Caco-2 (cell line): Measurements from ENCODE around the gene KIAA1958. TPM values are rescaled to one million over a fixed set of nuclear protein-coding genes. Genes with fewer than 3 reads are reported as not detected.

ENCODE experiments used
- BruUV-seq: library from RNA; stranded (reverse); fragments of 400-500 nt; replicated peaks from 2 replicates; lab custom pipeline; 2021; lab: Mats Ljungman, UMichigan
- CTCF ChIA-PET: fragments of 300-600 bp; sonication (Branson Sonifier 250); formaldehyde crosslinking; loops from one replicate; lab custom pipeline; 2022; ENCODE audit warnings: antibody characterized with exemption; lab: Charles Lee
- POLR2A ChIA-PET: fragments of 300-600 bp; sonication (Branson Sonifier 250); formaldehyde crosslinking; loops from one replicate; lab custom pipeline; 2022; ENCODE audit warnings: antibody characterized with exemption; lab: Charles Lee
- DNase-seq, 2 experiments: peaks; one replicate each; pipeline versions ENCODE4 v3.0.0 to v3.0.0-alpha.2; 2020 to 2022
- H3K27me3 ChIP-seq: replicated peaks from 2 replicates; pipeline ENCODE4 v1.6.0; 2011; ENCODE audit warnings: low read length; ENCODE audit not compliant: control insufficient read depth, insufficient read depth
- H3K36me3 ChIP-seq: 2 replicates; pipeline ENCODE4 v1.5.1; 2011; ENCODE audit warnings: low read length; ENCODE audit not compliant: control insufficient read depth, insufficient read depth
- H3K4me1 ChIP-seq: fragments of 250-450 bp; sonication (Bioruptor Pico); 2 replicates; pipeline ENCODE4 v1.5.1; 2020; ENCODE audit warnings: mild to moderate bottlenecking
- H3K4me3 ChIP-seq: 2 replicates; pipeline ENCODE4 v1.5.1; 2011; ENCODE audit warnings: low read depth, mild to moderate bottlenecking, control low read depth, low read length
- H3K9me3 ChIP-seq: fragments of 250-450 bp; sonication (Bioruptor Pico); 2 replicates; pipeline ENCODE4 v1.5.1; 2020; ENCODE audit warnings: mild to moderate bottlenecking, moderate library complexity
- H3K27ac Mint-ChIP-seq: one replicate; pipeline ENCODE4 v1.8.0; 2022; ENCODE audit warnings: mixed read lengths; ENCODE audit not compliant: unreplicated experiment
- H3K27me3 Mint-ChIP-seq: one replicate; pipeline ENCODE4 v1.8.0; 2022; ENCODE audit warnings: mixed read lengths; ENCODE audit not compliant: insufficient read depth, unreplicated experiment
- H3K36me3 Mint-ChIP-seq: one replicate; pipeline ENCODE4 v1.8.0; 2022; ENCODE audit warnings: mild to moderate bottlenecking, mixed read lengths; ENCODE audit not compliant: insufficient read depth, unreplicated experiment
- H3K4me1 Mint-ChIP-seq: one replicate; pipeline ENCODE4 v1.8.0; 2022; ENCODE audit warnings: low read depth, mixed read lengths; ENCODE audit not compliant: unreplicated experiment
- H3K4me3 Mint-ChIP-seq: one replicate; pipeline ENCODE4 v1.8.0; 2022; ENCODE audit warnings: mild to moderate bottlenecking, moderate library complexity, mixed read lengths; ENCODE audit not compliant: unreplicated experiment
- H3K9me3 Mint-ChIP-seq: one replicate; pipeline ENCODE4 v1.8.0; 2022; ENCODE audit warnings: mixed read lengths; ENCODE audit not compliant: unreplicated experiment
- intact Hi-C: fragments of 100-400 bp; cut with micrococcal nuclease; formaldehyde crosslinking; loops from one replicate; pipeline ENCODE4 v1.10.0; 2022; ENCODE audit not compliant: unreplicated experiment
- total RNA-seq: library from RNA; stranded (reverse); gene quantifications from 2 replicates; pipeline ENCODE4 v1.2.3, GENCODE V29; 2022
- TF ChIP-seq, protein P1 (sequence below), 2 experiments: fragments of 200-600 bp in 1 of 2; IDR thresholded peaks; 1 replicate in 1 of 2; 2 replicates in 1 of 2; pipeline versions ENCODE4 v1.5.1 to v1.8.0; 2011 to 2022; ENCODE audit warnings: antibody characterized with exemption in 1 of 2, control low read depth in 1 of 2, inconsistent platforms in 1 of 2, low read depth in 1 of 2, low read length in 1 of 2, mild to moderate bottlenecking in 1 of 2, moderate library complexity in 1 of 2; ENCODE audit not compliant: insufficient read depth in 1 of 2, severe bottlenecking in 1 of 2, unreplicated experiment in 1 of 2

The KIAA1958 gene
- total RNA-seq, 1 experiment from 2014 or later: 20.0 TPM

DNA sequence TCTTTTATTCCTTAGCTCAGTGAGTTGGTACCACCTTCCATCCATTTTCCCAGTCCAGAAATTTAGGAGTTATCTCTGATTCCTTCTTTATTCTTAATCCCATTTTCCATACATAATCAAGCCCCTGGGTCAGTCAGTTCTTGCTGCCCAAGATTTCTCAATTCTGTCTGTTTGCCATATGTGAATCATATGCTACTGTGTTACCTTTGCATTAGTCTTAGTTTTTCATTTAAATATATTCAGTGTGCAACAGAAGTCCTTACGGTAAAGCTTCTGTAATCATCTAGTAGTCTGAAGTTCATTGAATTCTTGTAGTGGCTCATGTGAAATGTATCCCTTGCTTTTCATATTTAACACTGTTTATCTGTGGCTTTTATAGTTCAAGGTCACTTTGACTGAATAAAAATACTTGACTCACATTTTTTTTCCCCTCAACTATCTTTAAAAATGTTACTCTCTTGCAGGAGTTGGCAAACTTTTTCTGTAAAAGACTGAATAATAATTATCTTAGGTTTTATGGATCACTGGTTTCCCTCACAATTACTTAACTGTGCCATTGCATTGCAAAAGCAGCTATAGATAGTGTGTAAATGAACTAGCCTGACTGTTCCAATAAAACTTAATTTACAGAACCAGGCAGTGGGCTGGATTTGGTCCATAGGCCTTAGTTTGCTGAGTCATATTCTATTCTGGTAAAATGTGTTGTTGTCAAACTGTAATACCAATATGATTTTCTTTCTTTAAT, 6.9 kb downstream of the KIAA1958 start:
- peaks cover 37% of the 10 kb centered on the region for H3K9me3 Mint-ChIP-seq
- no peaks in the 10 kb centered on the region for H3K27me3 Mint-ChIP-seq
- ChIA-PET CTCF (no interaction called here), POLR2A (no interaction called here)
- TF ChIP-seq, protein P1, sequence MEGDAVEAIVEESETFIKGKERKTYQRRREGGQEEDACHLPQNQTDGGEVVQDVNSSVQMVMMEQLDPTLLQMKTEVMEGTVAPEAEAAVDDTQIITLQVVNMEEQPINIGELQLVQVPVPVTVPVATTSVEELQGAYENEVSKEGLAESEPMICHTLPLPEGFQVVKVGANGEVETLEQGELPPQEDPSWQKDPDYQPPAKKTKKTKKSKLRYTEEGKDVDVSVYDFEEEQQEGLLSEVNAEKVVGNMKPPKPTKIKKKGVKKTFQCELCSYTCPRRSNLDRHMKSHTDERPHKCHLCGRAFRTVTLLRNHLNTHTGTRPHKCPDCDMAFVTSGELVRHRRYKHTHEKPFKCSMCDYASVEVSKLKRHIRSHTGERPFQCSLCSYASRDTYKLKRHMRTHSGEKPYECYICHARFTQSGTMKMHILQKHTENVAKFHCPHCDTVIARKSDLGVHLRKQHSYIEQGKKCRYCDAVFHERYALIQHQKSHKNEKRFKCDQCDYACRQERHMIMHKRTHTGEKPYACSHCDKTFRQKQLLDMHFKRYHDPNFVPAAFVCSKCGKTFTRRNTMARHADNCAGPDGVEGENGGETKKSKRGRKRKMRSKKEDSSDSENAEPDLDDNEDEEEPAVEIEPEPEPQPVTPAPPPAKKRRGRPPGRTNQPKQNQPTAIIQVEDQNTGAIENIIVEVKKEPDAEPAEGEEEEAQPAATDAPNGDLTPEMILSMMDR (IDR thresholded peaks at IDR 0.05; ENCODE audit: insufficient read depth in 1 of 2, low read depth in 1 of 2, low read length in 1 of 2, severe bottlenecking in 1 of 2, unreplicated experiment in 1 of 2): no peak
- no peak overlapping the region for H3K27ac Mint-ChIP-seq
- no peaks in the 10 kb centered on the region for H3K27me3 ChIP-seq
- no TSS peak for BruUV-seq
- intact Hi-C loops: no loop called here
- H3K4me1 ChIP-seq: peaks cover 19% of the 10 kb centered on the region
- no peak overlapping the region for H3K4me3 Mint-ChIP-seq
- H3K4me1 Mint-ChIP-seq: peaks cover 16% of the 10 kb centered on the region
- peaks cover 11% of the 10 kb centered on the region for H3K9me3 ChIP-seq
- H3K36me3 Mint-ChIP-seq: peaks cover 42% of the 10 kb centered on the region
- H3K36me3 ChIP-seq: no peaks in the 10 kb centered on the region; the same call in 1 of the 2 replicates
- no peak for DNase-seq
- H3K4me3 ChIP-seq: no peak overlapping the region

DNA sequence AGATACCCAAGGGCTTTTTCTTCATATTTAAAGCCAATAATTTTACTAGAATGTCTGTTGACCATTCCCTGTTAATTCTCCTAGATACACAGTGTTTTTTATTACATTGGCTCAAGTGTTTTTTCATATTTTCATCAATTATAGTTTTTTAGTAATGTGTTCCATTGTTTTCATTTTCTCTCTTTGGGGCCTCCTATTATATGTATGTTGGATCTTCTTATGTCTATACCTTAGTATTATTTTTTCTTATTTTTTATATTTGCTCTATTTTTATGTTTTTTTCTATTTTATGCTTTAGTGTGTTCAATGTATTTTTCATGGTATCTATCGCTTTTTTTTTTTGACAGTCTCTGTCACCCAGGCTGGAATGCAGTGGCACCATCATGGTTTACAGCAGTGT, 7.5 kb downstream of the KIAA1958 start:
- peaks cover 46% of the 10 kb centered on the region for H3K36me3 Mint-ChIP-seq
- CTCF ChIA-PET: no interaction called here
- intact Hi-C loops: no loop called here

DNA sequence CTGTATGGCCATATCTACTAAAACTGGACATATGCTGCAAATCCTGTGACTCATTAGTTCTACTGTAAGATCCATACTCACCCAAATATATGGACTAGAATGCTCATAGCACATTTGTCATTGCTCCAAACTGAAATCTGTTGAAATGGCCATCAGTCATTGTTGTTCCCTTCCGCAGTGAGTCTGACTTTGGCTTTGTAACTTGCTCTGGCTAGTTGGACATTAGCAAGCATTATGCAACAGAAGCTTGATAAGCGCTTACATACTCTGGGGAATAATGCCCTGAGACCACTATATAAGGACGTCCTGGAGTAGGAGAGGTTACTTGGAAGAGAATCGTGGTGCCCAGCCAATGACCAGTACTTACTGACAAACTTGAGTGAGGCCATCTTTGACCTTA, 9.0 kb downstream of the KIAA1958 start:
- Mint-ChIP-seq H3K4me1 (peaks cover under 1% of the 10 kb centered on the region), H3K27me3 (no peaks in the 10 kb centered on the region), H3K36me3 (peaks cover 46% of the 10 kb centered on the region), H3K27ac (peak overlapping the region; percentile 3), H3K9me3 (peaks cover 37% of the 10 kb centered on the region), H3K4me3 (no peak overlapping the region)
- TF ChIP-seq, protein P1 (IDR thresholded peaks at IDR 0.05; ENCODE audit: insufficient read depth in 1 of 2, low read depth in 1 of 2, low read length in 1 of 2, severe bottlenecking in 1 of 2, unreplicated experiment in 1 of 2): no peak
- ChIA-PET CTCF (no interaction called here), POLR2A (no interaction called here)
- intact Hi-C loops: no loop called here
- no peak for DNase-seq
- Histone ChIP-seq H3K4me3 (no peak overlapping the region), H3K36me3 (no peaks in the 10 kb centered on the region; the same call in 1 of the 2 replicates), H3K9me3 (peaks cover 11% of the 10 kb centered on the region), H3K4me1 (peaks cover under 1% of the 10 kb centered on the region), H3K27me3 (no peaks in the 10 kb centered on the region)
- BruUV-seq: no TSS peak

More for the DNA sequence above, 7.5 kb downstream of the KIAA1958 start:
- Histone ChIP-seq H3K4me1 (peaks cover 13% of the 10 kb centered on the region), H3K9me3 (peaks cover 11% of the 10 kb centered on the region), H3K27me3 (no peaks in the 10 kb centered on the region), H3K4me3 (no peak overlapping the region), H3K36me3 (no peaks in the 10 kb centered on the region; the same call in 1 of the 2 replicates)
- peaks cover 13% of the 10 kb centered on the region for H3K4me1 Mint-ChIP-seq
- peaks cover 37% of the 10 kb centered on the region for H3K9me3 Mint-ChIP-seq
- DNase-seq: no peak
- no peaks in the 10 kb centered on the region for H3K27me3 Mint-ChIP-seq
- no peak overlapping the region for H3K4me3 Mint-ChIP-seq
- POLR2A ChIA-PET: no interaction called here
- TF ChIP-seq, protein P1 (IDR thresholded peaks at IDR 0.05; ENCODE audit: insufficient read depth in 1 of 2, low read depth in 1 of 2, low read length in 1 of 2, severe bottlenecking in 1 of 2, unreplicated experiment in 1 of 2): no peak
- BruUV-seq: no TSS peak
- H3K27ac Mint-ChIP-seq: no peak overlapping the region
